Esophagus muscularis mucosa (tissue), 3 donors: ENCODE measurements around the gene SH3GLB2.

Experiments
- POLR2A ChIP-seq: fragments of 450-650 bp; IDR thresholded peaks from one replicate; pipeline ENCODE4 v1.6.1; 2017; ENCODE audit warnings: antibody characterized with exemption, moderate library complexity, mild to moderate bottlenecking, low read depth
- TF ChIP-seq, protein P1 (sequence below), 3 experiments: fragments of 200-600 bp in 2 of 3; fragments of 450-650 bp in 1 of 3; sonication (generic) in 2 of 3; IDR thresholded peaks; one replicate each; pipeline ENCODE4 v1.5.1; 2017 to 2019; ENCODE audit warnings: antibody characterized with exemption in 3 of 3, mild to moderate bottlenecking in 2 of 3, moderate library complexity in 1 of 3

DNA sequence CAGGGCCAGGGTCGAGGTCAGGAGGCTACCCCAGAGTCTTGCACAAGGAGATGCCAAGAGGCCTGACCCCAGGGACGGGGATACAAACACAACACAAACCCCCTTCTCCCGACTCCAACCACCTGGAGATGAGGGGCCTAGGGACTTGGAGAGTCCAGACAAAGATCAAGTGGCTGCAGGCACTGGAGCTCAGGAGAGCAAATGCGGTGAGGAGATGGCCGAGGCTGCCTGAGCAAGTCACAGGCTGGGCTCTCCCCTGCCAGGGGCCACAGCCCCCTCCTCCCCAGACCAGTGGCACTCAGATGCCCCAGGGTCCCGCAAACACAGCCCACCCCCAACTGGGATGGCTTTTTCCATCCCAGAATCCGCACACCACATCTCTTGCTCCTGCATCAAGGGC lies 15.8 kb downstream of the SH3GLB2 start:
- TF ChIP-seq POLR2A = no peak
- TF ChIP-seq, protein P1, sequence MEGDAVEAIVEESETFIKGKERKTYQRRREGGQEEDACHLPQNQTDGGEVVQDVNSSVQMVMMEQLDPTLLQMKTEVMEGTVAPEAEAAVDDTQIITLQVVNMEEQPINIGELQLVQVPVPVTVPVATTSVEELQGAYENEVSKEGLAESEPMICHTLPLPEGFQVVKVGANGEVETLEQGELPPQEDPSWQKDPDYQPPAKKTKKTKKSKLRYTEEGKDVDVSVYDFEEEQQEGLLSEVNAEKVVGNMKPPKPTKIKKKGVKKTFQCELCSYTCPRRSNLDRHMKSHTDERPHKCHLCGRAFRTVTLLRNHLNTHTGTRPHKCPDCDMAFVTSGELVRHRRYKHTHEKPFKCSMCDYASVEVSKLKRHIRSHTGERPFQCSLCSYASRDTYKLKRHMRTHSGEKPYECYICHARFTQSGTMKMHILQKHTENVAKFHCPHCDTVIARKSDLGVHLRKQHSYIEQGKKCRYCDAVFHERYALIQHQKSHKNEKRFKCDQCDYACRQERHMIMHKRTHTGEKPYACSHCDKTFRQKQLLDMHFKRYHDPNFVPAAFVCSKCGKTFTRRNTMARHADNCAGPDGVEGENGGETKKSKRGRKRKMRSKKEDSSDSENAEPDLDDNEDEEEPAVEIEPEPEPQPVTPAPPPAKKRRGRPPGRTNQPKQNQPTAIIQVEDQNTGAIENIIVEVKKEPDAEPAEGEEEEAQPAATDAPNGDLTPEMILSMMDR (IDR thresholded peaks at IDR 0.05) = no peak
